PC-3 (cell line): Measurements from ENCODE around the gene CDKL5. TPM values are rescaled to one million over a fixed set of nuclear protein-coding genes. Genes with fewer than 3 reads are reported as not detected.

Experiments
- ATAC-seq: fragments of 200-7000 bp; cut with Tn5 transposase; 2 replicates; pipeline ENCODE4 v1.9.1; 2020; ENCODE audit warnings: mild to moderate bottlenecking, moderate library complexity
- BruUV-seq: library from RNA; stranded (reverse); fragments of 400-500 nt; replicated peaks from 2 replicates; lab custom pipeline; 2021; lab: Mats Ljungman, UMichigan
- CTCF ChIA-PET: fragments of 300-600 bp; sonication (Branson Sonifier 250); formaldehyde crosslinking; loops from one replicate; lab custom pipeline; 2022; ENCODE audit warnings: antibody characterized with exemption; lab: Charles Lee
- POLR2A ChIA-PET: fragments of 300-600 bp; sonication (Branson Sonifier 250); formaldehyde crosslinking; loops from one replicate; lab custom pipeline; 2022; ENCODE audit warnings: antibody characterized with exemption; ENCODE audit not compliant: unreplicated experiment; lab: Charles Lee
- DNase-seq: peaks from one replicate; pipeline ENCODE4 v3.0.0-alpha.2; 2015
- H2AFZ ChIP-seq: fragments of 300-600 bp; sonication (generic); 2 replicates; pipeline ENCODE4 v1.6.0; 2016; ENCODE audit warnings: antibody characterized with exemption, low read length
- H3F3A ChIP-seq: fragments of 300-600 bp; sonication (generic); one replicate; pipeline ENCODE4 v1.6.0; 2017; ENCODE audit warnings: antibody characterized with exemption, low read length, control low read depth, mild to moderate bottlenecking; ENCODE audit not compliant: unreplicated experiment
- H3K27ac ChIP-seq: fragments of 300-600 bp; sonication (generic); 2 replicates; pipeline ENCODE4 v1.5.1; 2016; ENCODE audit warnings: mild to moderate bottlenecking, low read length
- H3K27me3 ChIP-seq: fragments of 300-600 bp; sonication (generic); 2 replicates; pipeline ENCODE4 v1.6.1; 2016; ENCODE audit warnings: low read length, mixed read lengths
- H3K36me3 ChIP-seq: fragments of 300-600 bp; sonication (generic); 2 replicates; pipeline ENCODE4 v1.6.1; 2016; ENCODE audit warnings: low read depth, mixed run types, low read length, mixed read lengths
- H3K4me1 ChIP-seq: fragments of 300-600 bp; sonication (generic); 2 replicates; pipeline ENCODE4 v1.5.1; 2016; ENCODE audit warnings: low read length; ENCODE audit not compliant: insufficient read depth
- H3K4me2 ChIP-seq: fragments of 300-600 bp; sonication (generic); 2 replicates; pipeline ENCODE4 v1.6.0; 2016; ENCODE audit warnings: low read length
- H3K4me3 ChIP-seq: fragments of 300-600 bp; sonication (generic); 2 replicates; pipeline ENCODE4 v1.5.1; 2016; ENCODE audit warnings: mild to moderate bottlenecking, low read length, mixed read lengths
- H3K79me2 ChIP-seq: fragments of 300-600 bp; sonication (generic); 2 replicates; pipeline ENCODE4 v1.6.1; 2017; ENCODE audit warnings: low read length, mixed read lengths
- H3K9ac ChIP-seq: fragments of 300-600 bp; sonication (generic); 2 replicates; pipeline ENCODE4 v1.6.0; 2016; ENCODE audit warnings: mild to moderate bottlenecking, low read length
- H3K9me2 ChIP-seq: fragments of 300-600 bp; sonication (generic); replicated peaks from 2 replicates; pipeline ENCODE4 v1.6.1; 2016; ENCODE audit warnings: mixed run types, low read length, mixed read lengths
- H3K9me3 ChIP-seq: fragments of 300-600 bp; sonication (generic); 2 replicates; pipeline ENCODE4 v1.6.1; 2016; ENCODE audit warnings: low read length, mixed read lengths
- H4K20me1 ChIP-seq: fragments of 300-600 bp; sonication (generic); 2 replicates; pipeline ENCODE4 v1.6.1; 2016; ENCODE audit warnings: low read length, mixed read lengths
- CTCF ChIP-seq: fragments of 300-600 bp; sonication (generic); conservative IDR thresholded peaks from 2 replicates; pipeline ENCODE4 v1.5.1; 2017; ENCODE audit warnings: antibody characterized with exemption, low read depth, mild to moderate bottlenecking, low read length
- EZH2 ChIP-seq: fragments of 300-600 bp; sonication (generic); IDR thresholded peaks from one replicate; pipeline ENCODE4 v1.6.1; 2017; ENCODE audit warnings: antibody characterized with exemption, mild to moderate bottlenecking, low read length; ENCODE audit not compliant: unreplicated experiment
- EZH2phosphoT487 ChIP-seq: fragments of 300-600 bp; sonication (generic); IDR thresholded peaks from 2 replicates; pipeline ENCODE4 v1.6.1; 2018; ENCODE audit warnings: mild to moderate bottlenecking, antibody characterized with exemption, low read length, borderline replicate concordance
- intact Hi-C: fragments of 100-400 bp; cut with micrococcal nuclease; formaldehyde crosslinking; loops from 2 replicates; pipeline ENCODE4 v1.9.0; 2023
- total RNA-seq: library from RNA; depleted of rRNA; stranded (reverse); fragments of >200 nt; gene quantifications from 2 replicates; pipeline ENCODE4 v1.2.3, GENCODE V29; 2014

The CDKL5 gene
- total RNA-seq, 1 experiment from 2014 or later, result 2.9 TPM

GRCh38 chrX:18448416-18448815, 23.0 kb downstream of the CDKL5 start:
- no peak overlapping the region for H3K4me3 ChIP-seq
- H3K9me3 ChIP-seq, result no peaks in the 10 kb centered on the region
- H3K79me2 ChIP-seq, result no peaks in the 10 kb centered on the region
- no peak overlapping the region for H3K9ac ChIP-seq
- no peak overlapping the region for H3K27ac ChIP-seq
- H2AFZ ChIP-seq, result no peak overlapping the region
- H3K4me2 ChIP-seq, result no peak overlapping the region
- no TSS peak for BruUV-seq
- no peak for ATAC-seq
- H3F3A ChIP-seq, result no peaks in the 10 kb centered on the region
- TF ChIP-seq CTCF (no peak), EZH2phosphoT487 (no peak), EZH2 (no peak)
- POLR2A ChIA-PET, result no interaction called here
- no peaks in the 10 kb centered on the region for H3K36me3 ChIP-seq
- CTCF ChIA-PET, result no interaction called here
- intact Hi-C loops, result no loop called here
- no peaks in the 10 kb centered on the region for H3K9me2 ChIP-seq
- no peaks in the 10 kb centered on the region for H4K20me1 ChIP-seq
- no peak for DNase-seq
- no peaks in the 10 kb centered on the region for H3K27me3 ChIP-seq
- no peaks in the 10 kb centered on the region for H3K4me1 ChIP-seq

- Histone ChIP-seq H3K4me1 (no peaks in the 10 kb centered on the region), H3K27me3 (no peaks in the 10 kb centered on the region), H3K4me3 (no peak overlapping the region), H4K20me1 (no peaks in the 10 kb centered on the region), H3K79me2 (no peaks in the 10 kb centered on the region), H3F3A (no peaks in the 10 kb centered on the region), H3K4me2 (no peak overlapping the region), H3K36me3 (no peaks in the 10 kb centered on the region), H3K27ac (0 out of 2 replicates have a peak overlapping the region, but pooled peaks have one; percentile 13), H3K9me2 (no peaks in the 10 kb centered on the region), H3K9me3 (no peaks in the 10 kb centered on the region), H2AFZ (no peak overlapping the region), H3K9ac (no peak overlapping the region)
- no TSS peak for BruUV-seq
- DNase-seq (peak; percentile 3), ATAC-seq (no peak)
- CTCF ChIA-PET, result no interaction called here
- TF ChIP-seq EZH2 (no peak), EZH2phosphoT487 (no peak), CTCF (no peak)
- POLR2A ChIA-PET, result no interaction called here
- intact Hi-C loops, result no loop called here
Measured at GRCh38 chrX:18449236-18449635, 23.8 kb downstream of the CDKL5 start.

- TF ChIP-seq EZH2 (no peak), CTCF (no peak), EZH2phosphoT487 (no peak)
- Histone ChIP-seq H3F3A (no peaks in the 10 kb centered on the region), H3K9me3 (no peaks in the 10 kb centered on the region), H3K9ac (no peak overlapping the region), H3K4me3 (no peak overlapping the region), H2AFZ (no peak overlapping the region), H3K79me2 (no peaks in the 10 kb centered on the region), H3K27me3 (no peaks in the 10 kb centered on the region), H3K4me2 (no peak overlapping the region), H3K27ac (no peak overlapping the region), H3K9me2 (no peaks in the 10 kb centered on the region), H3K4me1 (no peaks in the 10 kb centered on the region; the same call in 1 of the 2 replicates), H3K36me3 (no peaks in the 10 kb centered on the region), H4K20me1 (no peaks in the 10 kb centered on the region)
- POLR2A ChIA-PET, result no interaction called here
- ATAC-seq, result no peak
- DNase-seq, result no peak
- CTCF ChIA-PET, result no interaction called here
- intact Hi-C loops, result no loop called here
- no TSS peak for BruUV-seq
Measured at GRCh38 chrX:18455384-18455783, 30.0 kb downstream of the CDKL5 start.
